ENCODE data around the gene DSCAML1.
A peak's percentile ranks its signal among the peaks of the same experiment; 100 is the strongest.

Gene DSCAML1

GRCh38 chr11:117808784-117809183, 11.8 kb upstream of the DSCAML1 start:
- no peak overlapping the region for H3K4me3 ChIP-seq (ENCODE audit: low read length in 2 of 2)
- no peaks in the 10 kb centered on the region for H3K36me3 ChIP-seq (ENCODE audit: control insufficient read depth in 2 of 2, insufficient read depth in 2 of 2, low read length in 2 of 2)
- no peaks in the 10 kb centered on the region for H3K9me3 ChIP-seq (ENCODE audit: control insufficient read depth in 2 of 2, low read length in 2 of 2)
- H3K27me3 ChIP-seq (ENCODE audit: control insufficient read depth in 2 of 2, insufficient read depth in 2 of 2, low read length in 2 of 2): no peaks in the 10 kb centered on the region
- peak overlapping the region; percentile 35 to 62 for H3K27ac ChIP-seq (ENCODE audit: low read depth in 2 of 2, low read length in 2 of 2)
- peaks cover 9 to 12% of the 10 kb centered on the region in 2 donors for H3K4me1 ChIP-seq (ENCODE audit: control insufficient read depth in 2 of 2, insufficient read depth in 2 of 2, low read length in 2 of 2)
- H3K9ac ChIP-seq (ENCODE audit: low read depth in 1 of 2, low read length in 2 of 2): peak overlapping the region; percentile 7 to 51

- H3K27me3 ChIP-seq (ENCODE audit: control insufficient read depth in 2 of 2, insufficient read depth in 2 of 2, low read length in 2 of 2): no peaks in the 10 kb centered on the region
- H3K4me1 ChIP-seq (ENCODE audit: control insufficient read depth in 2 of 2, insufficient read depth in 2 of 2, low read length in 2 of 2): peaks cover 9 to 12% of the 10 kb centered on the region in 2 donors
- H3K9ac ChIP-seq (ENCODE audit: low read depth in 1 of 2, low read length in 2 of 2): no peak overlapping the region
- no peak overlapping the region for H3K4me3 ChIP-seq (ENCODE audit: low read length in 2 of 2)
- no peaks in the 10 kb centered on the region for H3K9me3 ChIP-seq (ENCODE audit: control insufficient read depth in 2 of 2, low read length in 2 of 2)
- H3K36me3 ChIP-seq (ENCODE audit: control insufficient read depth in 2 of 2, insufficient read depth in 2 of 2, low read length in 2 of 2): no peaks in the 10 kb centered on the region
- no peak overlapping the region for H3K27ac ChIP-seq (ENCODE audit: low read depth in 2 of 2, low read length in 2 of 2)
Observed at GRCh38 chr11:117807482-117808327, 10.7 kb upstream of the DSCAML1 start.

- Histone ChIP-seq H3K4me1 (ENCODE audit: control insufficient read depth in 2 of 2, insufficient read depth in 2 of 2, low read length in 2 of 2) (peaks cover 9 to 12% of the 10 kb centered on the region in 2 donors), H3K36me3 (ENCODE audit: control insufficient read depth in 2 of 2, insufficient read depth in 2 of 2, low read length in 2 of 2) (no peaks in the 10 kb centered on the region), H3K27ac (ENCODE audit: low read depth in 2 of 2, low read length in 2 of 2) (no peak overlapping the region), H3K9ac (ENCODE audit: low read depth in 1 of 2, low read length in 2 of 2) (no peak overlapping the region), H3K27me3 (ENCODE audit: control insufficient read depth in 2 of 2, insufficient read depth in 2 of 2, low read length in 2 of 2) (no peaks in the 10 kb centered on the region), H3K4me3 (ENCODE audit: low read length in 2 of 2) (no peak overlapping the region), H3K9me3 (ENCODE audit: control insufficient read depth in 2 of 2, low read length in 2 of 2) (no peaks in the 10 kb centered on the region)
Observed at GRCh38 chr11:117806846-117807245, 9.8 kb upstream of the DSCAML1 start.

- peaks cover 9 to 12% of the 10 kb centered on the region in 2 donors for H3K4me1 ChIP-seq (ENCODE audit: control insufficient read depth in 2 of 2, insufficient read depth in 2 of 2, low read length in 2 of 2)
- no peak overlapping the region for H3K27ac ChIP-seq (ENCODE audit: low read depth in 2 of 2, low read length in 2 of 2)
- H3K36me3 ChIP-seq (ENCODE audit: control insufficient read depth in 2 of 2, insufficient read depth in 2 of 2, low read length in 2 of 2): no peaks in the 10 kb centered on the region
- no peaks in the 10 kb centered on the region for H3K27me3 ChIP-seq (ENCODE audit: control insufficient read depth in 2 of 2, insufficient read depth in 2 of 2, low read length in 2 of 2)
- H3K9me3 ChIP-seq (ENCODE audit: control insufficient read depth in 2 of 2, low read length in 2 of 2): no peaks in the 10 kb centered on the region
- no peak overlapping the region for H3K4me3 ChIP-seq (ENCODE audit: low read length in 2 of 2)
- H3K9ac ChIP-seq (ENCODE audit: low read depth in 1 of 2, low read length in 2 of 2): no peak overlapping the region
Observed at GRCh38 chr11:117805045-117805444, 8.0 kb upstream of the DSCAML1 start.

- Histone ChIP-seq H3K4me1 (ENCODE audit: control insufficient read depth in 2 of 2, insufficient read depth in 2 of 2, low read length in 2 of 2) (peaks cover 2 to 6% of the 10 kb centered on the region in 2 donors), H3K4me3 (ENCODE audit: low read length in 2 of 2) (no peak overlapping the region), H3K27me3 (ENCODE audit: control insufficient read depth in 2 of 2, insufficient read depth in 2 of 2, low read length in 2 of 2) (no peaks in the 10 kb centered on the region), H3K36me3 (ENCODE audit: control insufficient read depth in 2 of 2, insufficient read depth in 2 of 2, low read length in 2 of 2) (no peaks in the 10 kb centered on the region), H3K9ac (ENCODE audit: low read depth in 1 of 2, low read length in 2 of 2) (no peak overlapping the region), H3K9me3 (ENCODE audit: control insufficient read depth in 2 of 2, low read length in 2 of 2) (no peaks in the 10 kb centered on the region), H3K27ac (ENCODE audit: low read depth in 2 of 2, low read length in 2 of 2) (no peak overlapping the region)
Observed at GRCh38 chr11:117803896-117804295, 6.9 kb upstream of the DSCAML1 start.

GRCh38 chr11:117799634-117800033, 2.6 kb upstream of the DSCAML1 start:
- Histone ChIP-seq H3K9me3 (ENCODE audit: control insufficient read depth in 2 of 2, low read length in 2 of 2) (no peaks in the 10 kb centered on the region), H3K4me3 (ENCODE audit: low read length in 2 of 2) (no peak overlapping the region), H3K9ac (ENCODE audit: low read depth in 1 of 2, low read length in 2 of 2) (no peak overlapping the region), H3K27ac (ENCODE audit: low read depth in 2 of 2, low read length in 2 of 2) (no peak overlapping the region), H3K36me3 (ENCODE audit: control insufficient read depth in 2 of 2, insufficient read depth in 2 of 2, low read length in 2 of 2) (no peaks in the 10 kb centered on the region), H3K27me3 (ENCODE audit: control insufficient read depth in 2 of 2, insufficient read depth in 2 of 2, low read length in 2 of 2) (peaks cover 11 to 14% of the 10 kb centered on the region in 2 donors), H3K4me1 (ENCODE audit: control insufficient read depth in 2 of 2, insufficient read depth in 2 of 2, low read length in 2 of 2) (peaks cover 8 to 11% of the 10 kb centered on the region in 2 donors)

GRCh38 chr11:117796456-117796871, 552 bp downstream of the DSCAML1 start:
- no peaks in the 10 kb centered on the region for H3K9me3 ChIP-seq (ENCODE audit: control insufficient read depth in 2 of 2, low read length in 2 of 2)
- peaks cover 17 to 20% of the 10 kb centered on the region in 2 donors for H3K27me3 ChIP-seq (ENCODE audit: control insufficient read depth in 2 of 2, insufficient read depth in 2 of 2, low read length in 2 of 2)
- peak overlapping the region in 1 of 2 donors; percentile 30 for H3K9ac ChIP-seq (ENCODE audit: low read depth in 1 of 2, low read length in 2 of 2)
- no peaks in the 10 kb centered on the region for H3K36me3 ChIP-seq (ENCODE audit: control insufficient read depth in 2 of 2, insufficient read depth in 2 of 2, low read length in 2 of 2)
- no peak overlapping the region for H3K27ac ChIP-seq (ENCODE audit: low read depth in 2 of 2, low read length in 2 of 2)
- H3K4me1 ChIP-seq (ENCODE audit: control insufficient read depth in 2 of 2, insufficient read depth in 2 of 2, low read length in 2 of 2): peaks cover 8 to 11% of the 10 kb centered on the region in 2 donors
- peak overlapping the region; percentile 49 to 56 for H3K4me3 ChIP-seq (ENCODE audit: low read length in 2 of 2)

- Histone ChIP-seq H3K27me3 (ENCODE audit: control insufficient read depth in 2 of 2, insufficient read depth in 2 of 2, low read length in 2 of 2) (peaks cover 17 to 20% of the 10 kb centered on the region in 2 donors), H3K9me3 (ENCODE audit: control insufficient read depth in 2 of 2, low read length in 2 of 2) (no peaks in the 10 kb centered on the region), H3K4me1 (ENCODE audit: control insufficient read depth in 2 of 2, insufficient read depth in 2 of 2, low read length in 2 of 2) (peaks cover 8 to 11% of the 10 kb centered on the region in 2 donors), H3K36me3 (ENCODE audit: control insufficient read depth in 2 of 2, insufficient read depth in 2 of 2, low read length in 2 of 2) (no peaks in the 10 kb centered on the region), H3K9ac (ENCODE audit: low read depth in 1 of 2, low read length in 2 of 2) (peak overlapping the region in 1 of 2 donors; percentile 30), H3K27ac (ENCODE audit: low read depth in 2 of 2, low read length in 2 of 2) (no peak overlapping the region), H3K4me3 (ENCODE audit: low read length in 2 of 2) (peak overlapping the region; percentile 49 to 56)
Observed at GRCh38 chr11:117795638-117796455, 1.2 kb downstream of the DSCAML1 start.

GRCh38 chr11:117794772-117795629, 2.0 kb downstream of the DSCAML1 start:
- H3K27me3 ChIP-seq (ENCODE audit: control insufficient read depth in 2 of 2, insufficient read depth in 2 of 2, low read length in 2 of 2): peaks cover 17 to 20% of the 10 kb centered on the region in 2 donors
- H3K9me3 ChIP-seq (ENCODE audit: control insufficient read depth in 2 of 2, low read length in 2 of 2): no peaks in the 10 kb centered on the region
- no peaks in the 10 kb centered on the region for H3K36me3 ChIP-seq (ENCODE audit: control insufficient read depth in 2 of 2, insufficient read depth in 2 of 2, low read length in 2 of 2)
- peaks cover 8 to 11% of the 10 kb centered on the region in 2 donors for H3K4me1 ChIP-seq (ENCODE audit: control insufficient read depth in 2 of 2, insufficient read depth in 2 of 2, low read length in 2 of 2)
- peak overlapping the region in 1 of 2 donors; percentile 49 for H3K4me3 ChIP-seq (ENCODE audit: low read length in 2 of 2)
- no peak overlapping the region for H3K27ac ChIP-seq (ENCODE audit: low read depth in 2 of 2, low read length in 2 of 2)
- H3K9ac ChIP-seq (ENCODE audit: low read depth in 1 of 2, low read length in 2 of 2): no peak overlapping the region
